DLD1 (cell line): ENCODE data around the gene SLC4A1AP.
"Not testable (repeated sequence)": the region's sequence is repeated elsewhere in the genome, so short reads cannot be mapped to it uniquely, and the experiment has no call there.

ENCODE experiments used
- in situ Hi-C: cut with HindIII; loops from 2 replicates; pipeline ENCODE4 v1.10.0; 2017; ENCODE audit warnings: low sequenced_read_pairs

The SLC4A1AP gene

GRCh38 chr2:27651056-27651455, 12.6 kb upstream of the SLC4A1AP start:
- in situ Hi-C loops = no loop called here

DNA sequence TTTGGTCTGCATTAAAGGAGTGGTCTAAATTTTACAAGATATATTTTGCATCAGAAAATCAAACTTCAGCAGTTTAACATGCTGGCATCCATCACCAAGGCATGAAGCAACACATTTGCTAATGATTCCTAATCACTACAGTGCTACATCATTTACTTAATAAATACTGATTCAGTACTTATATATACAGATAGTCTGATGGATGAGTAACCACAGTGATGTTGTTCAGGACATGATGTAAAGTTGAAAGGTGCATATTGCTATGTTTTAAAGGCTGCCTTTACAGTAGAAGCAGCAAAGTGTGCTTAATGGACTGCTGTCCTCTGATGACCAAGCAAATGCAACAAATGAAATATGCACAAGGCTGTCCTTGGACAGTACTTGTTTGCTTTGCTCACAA, 11.3 kb upstream of the SLC4A1AP start:
- in situ Hi-C loops = no loop called here

GRCh38 chr2:27652790-27653189, 10.9 kb upstream of the SLC4A1AP start:
- in situ Hi-C loops = no loop called here

DNA sequence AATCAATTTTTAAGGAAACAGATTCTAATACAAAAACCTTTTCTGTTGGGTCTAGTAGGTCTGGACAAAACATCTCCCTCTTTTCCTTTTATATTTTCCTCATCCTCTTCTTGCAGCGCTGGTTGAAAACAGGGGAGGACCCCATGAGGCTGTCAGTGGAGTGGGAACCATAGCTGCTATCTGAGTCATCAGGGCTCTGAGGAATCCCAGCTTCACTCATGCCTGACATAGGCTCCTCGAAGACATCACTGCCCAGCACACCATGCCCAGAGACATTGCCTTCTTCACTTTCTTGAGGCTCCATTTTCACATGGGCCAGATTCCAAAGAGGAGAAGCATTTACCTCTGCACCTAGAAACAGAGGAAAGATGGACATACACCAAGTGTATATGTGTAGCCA, 10.3 kb upstream of the SLC4A1AP start:
- in situ Hi-C loops = no loop called here

- in situ Hi-C loops = no loop called here
Observed at GRCh38 chr2:27655155-27655951, 8.3 kb upstream of the SLC4A1AP start.

DNA sequence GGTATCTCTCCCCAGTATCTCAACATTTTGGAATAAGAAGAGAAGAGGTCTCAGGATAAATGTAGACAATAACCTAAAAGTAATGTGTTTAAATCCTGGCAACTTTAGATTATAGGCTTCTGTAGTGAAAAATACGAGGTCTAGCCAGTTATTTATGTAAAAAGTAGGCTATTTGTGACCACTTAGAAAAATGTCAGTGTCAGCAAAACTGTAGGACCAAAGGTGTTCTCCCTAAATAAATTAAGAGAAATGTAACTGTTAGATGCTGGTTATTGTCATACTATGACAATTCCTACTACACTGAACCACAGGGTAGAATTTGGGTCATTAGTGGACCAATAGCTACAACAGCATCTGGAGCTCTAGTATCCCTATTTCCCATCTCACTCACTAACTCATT, 2.3 kb upstream of the SLC4A1AP start:
- in situ Hi-C loops = no loop called here

- in situ Hi-C loops = no loop called here
Observed at GRCh38 chr2:27664154-27664574, 475 bp downstream of the SLC4A1AP start.

- in situ Hi-C loops = no loop called here
Observed at GRCh38 chr2:27664622-27665363, 1.1 kb downstream of the SLC4A1AP start.

GRCh38 chr2:27667446-27667845, 3.8 kb downstream of the SLC4A1AP start:
- in situ Hi-C loops = no loop called here

DNA sequence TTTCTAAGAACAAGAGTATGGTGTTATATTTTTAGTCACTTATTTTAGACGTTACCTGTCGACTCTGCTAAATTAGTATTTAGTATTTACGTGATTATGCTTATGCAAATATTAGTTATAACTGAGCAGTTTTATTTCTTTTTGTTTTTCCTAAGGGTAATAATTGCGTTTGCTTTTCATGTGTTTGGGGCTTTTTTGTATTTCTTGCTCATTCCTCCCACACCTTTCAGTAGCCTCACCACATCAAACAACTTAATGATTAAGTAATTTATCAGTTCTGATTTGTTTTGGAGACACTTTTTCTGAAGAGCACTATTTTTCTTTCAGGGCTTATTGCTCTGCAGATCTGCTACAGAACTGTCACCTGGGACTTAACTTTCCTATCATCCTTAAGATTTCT, 7.5 kb downstream of the SLC4A1AP start:
- in situ Hi-C loops = no loop called here

GRCh38 chr2:27672723-27673486, 9.2 kb downstream of the SLC4A1AP start:
- in situ Hi-C loops = no loop called here

DNA sequence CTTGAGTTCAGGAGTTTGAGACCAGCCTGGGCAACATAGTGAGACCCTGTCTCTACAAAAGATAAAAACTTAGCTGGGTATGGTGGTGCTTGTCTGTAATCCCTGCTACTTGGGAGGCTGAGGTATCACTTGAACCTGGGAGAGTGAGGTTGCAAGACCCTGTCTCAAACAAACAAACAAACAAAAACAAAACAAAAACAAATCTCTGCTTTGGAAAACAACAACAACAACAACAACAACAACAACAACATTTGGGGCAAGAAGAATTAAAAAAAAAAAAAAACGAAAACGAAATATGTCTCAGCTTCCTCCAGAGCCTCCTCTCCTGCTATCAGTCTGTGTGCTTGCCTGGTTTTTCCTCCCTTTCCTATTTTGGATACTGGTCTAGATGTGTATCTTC, 16.9 kb downstream of the SLC4A1AP start:
- in situ Hi-C loops = no loop called here

GRCh38 chr2:27681841-27682240, 18.2 kb downstream of the SLC4A1AP start:
- in situ Hi-C loops = no loop called here

DNA sequence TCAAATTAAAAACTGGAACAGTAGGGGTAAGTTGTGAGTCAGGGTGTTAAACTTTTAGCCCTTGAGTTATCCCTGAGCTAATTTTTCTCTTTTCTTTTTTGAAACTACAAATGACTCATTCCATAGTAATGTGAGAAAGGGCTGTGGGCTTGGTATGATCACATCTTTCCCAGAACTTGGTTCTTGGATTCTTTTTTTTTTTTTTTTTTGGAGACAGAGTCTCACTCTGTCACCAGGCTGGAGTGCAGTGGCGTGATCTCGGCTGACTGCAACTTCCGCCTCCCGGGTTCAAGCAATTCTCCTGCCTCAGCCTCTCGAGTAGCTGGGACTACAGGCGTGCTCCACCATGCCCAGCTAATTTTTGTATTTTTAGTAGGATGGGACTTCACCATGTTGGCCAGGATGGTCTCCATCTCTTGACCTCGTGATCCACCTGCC, 18.7 kb downstream of the SLC4A1AP start:
- in situ Hi-C loops = not testable (repeated sequence)

DNA sequence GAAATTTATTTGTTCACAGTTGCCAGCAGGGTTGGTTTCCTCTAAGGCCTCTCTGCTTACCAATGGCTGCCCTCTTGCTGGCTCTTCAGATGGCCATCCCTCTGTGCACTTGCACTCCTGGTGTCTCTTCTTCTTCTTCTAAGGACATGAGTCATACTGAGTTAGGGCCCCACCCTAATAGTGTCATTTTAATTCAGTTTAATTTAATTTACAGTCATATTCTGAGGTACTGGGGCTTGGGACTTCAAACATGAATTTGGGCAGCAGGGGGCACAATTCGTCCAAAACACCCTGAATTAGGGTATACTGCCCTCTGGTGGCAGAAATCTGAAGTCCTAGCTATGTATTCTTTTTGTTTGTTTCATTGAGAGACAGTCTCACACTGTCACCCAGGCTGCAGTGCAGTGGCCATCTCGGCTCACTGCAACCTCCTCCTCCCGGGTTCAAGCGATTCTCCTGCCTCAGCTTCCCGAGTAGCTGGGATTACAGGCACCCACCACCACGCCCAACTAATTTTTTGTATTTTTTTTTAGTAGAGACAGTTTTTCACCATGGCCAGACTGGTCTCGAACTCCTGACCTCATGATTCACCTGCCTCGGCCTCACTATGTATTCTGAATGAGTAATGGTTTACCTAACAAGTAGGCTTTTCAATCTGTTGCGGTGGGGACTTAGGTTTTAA, 19.8 kb downstream of the SLC4A1AP start:
- in situ Hi-C loops = no loop called here

GRCh38 chr2:27685006-27685405, 21.3 kb downstream of the SLC4A1AP start:
- in situ Hi-C loops = not testable (repeated sequence)

GRCh38 chr2:27685577-27685976, 21.9 kb downstream of the SLC4A1AP start:
- in situ Hi-C loops = no loop called here

GRCh38 chr2:27687232-27687631, 23.5 kb downstream of the SLC4A1AP start:
- in situ Hi-C loops = no loop called here

- in situ Hi-C loops = no loop called here
Observed at GRCh38 chr2:27689424-27689823, 25.7 kb downstream of the SLC4A1AP start.

- in situ Hi-C loops = no loop called here
Observed at GRCh38 chr2:27690052-27690451, 26.4 kb downstream of the SLC4A1AP start.

DNA sequence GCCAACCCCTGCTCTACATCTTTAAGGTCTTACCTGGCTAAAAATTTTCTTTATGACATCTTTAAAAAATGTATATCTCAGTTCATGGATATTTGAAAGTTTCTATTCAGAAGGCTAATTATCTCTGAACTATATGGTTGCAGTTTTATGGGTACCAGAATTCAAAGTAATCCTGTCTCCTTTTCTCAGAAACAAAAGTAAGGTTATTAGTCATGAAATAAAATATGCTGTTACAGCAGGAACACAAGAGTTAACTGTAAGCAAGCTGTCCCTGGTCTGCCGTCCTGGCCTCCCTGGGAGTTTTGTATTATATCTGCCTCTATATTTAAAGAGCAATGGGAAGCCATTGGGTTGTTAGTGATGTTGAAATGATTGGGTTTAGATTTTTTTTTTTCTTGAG, 34.0 kb downstream of the SLC4A1AP start:
- in situ Hi-C loops = no loop called here
